IPS-NIHi7 (cell line): ENCODE results near the gene EFCC1.
A peak's percentile ranks its signal among the peaks of the same experiment; 100 is the strongest.

ENCODE experiments used
- DNase-seq: peaks from one replicate; pipeline ENCODE4 v3.0.0; 2012; ENCODE audit warnings: mixed read lengths; ENCODE audit errors: extremely low spot score

The EFCC1 gene

DNA sequence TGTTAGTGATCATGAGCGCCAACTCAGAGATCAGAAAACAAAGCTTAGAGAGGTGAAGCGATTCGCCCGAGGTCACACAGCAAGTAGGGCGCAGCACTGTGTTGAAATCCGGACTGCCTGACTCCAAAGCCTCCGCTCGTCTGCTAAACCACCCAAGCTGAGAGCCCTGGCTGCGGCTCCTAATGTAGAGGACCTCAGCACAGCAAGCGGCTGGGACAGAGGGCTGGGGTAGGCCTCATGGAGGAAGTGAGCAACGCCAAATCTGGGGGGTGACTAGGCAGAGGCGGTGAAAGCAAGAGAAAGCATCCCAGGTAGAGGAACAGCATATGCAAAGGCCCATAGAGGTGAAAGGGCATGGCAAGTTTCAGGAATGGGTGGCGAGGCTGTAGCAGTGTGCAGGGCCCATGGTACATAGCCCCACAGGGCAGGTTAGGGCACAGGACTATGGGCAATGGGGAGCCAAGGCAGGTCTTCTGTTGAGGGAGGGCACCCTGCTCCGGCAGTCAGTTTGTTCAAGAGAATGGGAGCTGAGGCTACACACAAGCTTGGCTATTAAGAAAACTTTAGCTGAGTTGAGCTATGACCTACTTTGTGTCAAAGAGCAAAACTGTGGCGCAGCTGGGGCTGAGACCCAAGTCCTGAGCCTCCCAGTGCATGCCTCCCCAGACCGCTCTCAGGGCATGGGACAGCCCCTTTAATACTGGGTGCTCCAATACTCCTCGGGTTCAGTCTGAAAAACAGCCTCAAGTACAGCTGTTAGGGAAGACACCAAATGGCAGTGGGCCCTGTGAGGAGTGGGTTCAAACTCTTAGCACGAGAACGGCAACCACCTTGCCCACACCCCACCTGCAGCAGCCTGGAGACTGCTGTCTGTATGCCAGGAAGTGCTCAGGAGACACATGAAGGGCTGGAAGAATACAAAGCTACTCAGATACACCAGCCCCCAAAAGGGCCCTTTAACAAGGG lies 6.2 kb upstream of the EFCC1 start:
- no peak for DNase-seq

DNA sequence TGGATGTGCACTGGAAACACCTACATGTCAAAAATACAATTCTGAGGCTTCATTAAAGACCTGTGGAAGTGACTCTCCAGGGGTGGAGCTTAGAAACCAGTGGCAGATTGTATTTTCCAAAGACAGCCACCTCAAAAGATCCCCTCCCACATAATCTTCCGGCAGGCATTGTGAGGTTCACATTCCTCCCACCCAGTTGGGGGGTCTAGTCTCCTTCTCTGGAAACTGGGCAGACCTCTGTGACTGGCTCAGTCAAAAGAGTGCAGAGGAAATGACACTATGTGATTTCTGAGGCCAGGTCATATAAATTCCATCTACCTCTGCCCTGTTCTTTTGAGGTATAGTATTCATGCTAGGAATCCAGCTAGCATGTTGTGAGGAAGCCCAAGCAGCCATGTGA lies 5.4 kb upstream of the EFCC1 start:
- DNase-seq, result no peak

DNA sequence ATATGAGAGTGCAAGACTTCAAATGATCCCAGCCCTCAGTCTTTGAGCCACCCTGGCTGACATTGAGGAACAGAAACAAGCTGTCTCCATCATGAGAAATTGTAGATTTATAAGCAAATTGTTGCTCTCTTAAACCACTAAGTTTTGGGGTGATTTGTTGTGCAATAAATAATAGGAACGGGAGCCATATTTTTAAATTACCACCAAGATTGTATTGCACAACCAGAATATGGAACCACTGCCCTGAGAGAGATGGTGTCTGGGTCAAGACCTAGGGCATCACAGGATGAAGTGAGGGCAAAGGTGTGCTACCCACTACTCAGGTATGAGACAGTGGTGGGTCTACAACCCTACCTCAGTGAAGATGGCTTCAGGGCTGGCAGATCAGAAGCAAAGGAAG lies 4.9 kb upstream of the EFCC1 start:
- no peak for DNase-seq

DNA sequence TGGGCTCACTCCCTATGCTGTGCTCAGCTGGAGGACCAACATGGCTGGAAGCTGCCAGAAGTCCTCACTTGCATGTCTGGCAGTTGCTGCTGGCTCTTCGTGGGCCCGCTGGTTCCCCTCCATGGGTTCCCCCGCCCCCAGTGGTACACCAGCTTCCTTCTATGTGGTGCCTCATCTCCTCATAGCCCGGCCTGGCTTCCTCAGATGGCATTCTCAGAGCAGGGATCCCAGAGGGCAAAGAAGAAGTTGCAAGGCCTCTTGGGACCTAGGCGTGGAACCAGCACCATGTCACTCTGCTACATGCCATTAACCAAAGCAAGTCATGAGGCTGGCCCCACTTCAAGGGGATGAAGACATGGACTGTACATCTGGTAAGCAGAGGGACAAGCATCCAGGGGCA lies 4.4 kb upstream of the EFCC1 start:
- DNase-seq, result no peak

DNA sequence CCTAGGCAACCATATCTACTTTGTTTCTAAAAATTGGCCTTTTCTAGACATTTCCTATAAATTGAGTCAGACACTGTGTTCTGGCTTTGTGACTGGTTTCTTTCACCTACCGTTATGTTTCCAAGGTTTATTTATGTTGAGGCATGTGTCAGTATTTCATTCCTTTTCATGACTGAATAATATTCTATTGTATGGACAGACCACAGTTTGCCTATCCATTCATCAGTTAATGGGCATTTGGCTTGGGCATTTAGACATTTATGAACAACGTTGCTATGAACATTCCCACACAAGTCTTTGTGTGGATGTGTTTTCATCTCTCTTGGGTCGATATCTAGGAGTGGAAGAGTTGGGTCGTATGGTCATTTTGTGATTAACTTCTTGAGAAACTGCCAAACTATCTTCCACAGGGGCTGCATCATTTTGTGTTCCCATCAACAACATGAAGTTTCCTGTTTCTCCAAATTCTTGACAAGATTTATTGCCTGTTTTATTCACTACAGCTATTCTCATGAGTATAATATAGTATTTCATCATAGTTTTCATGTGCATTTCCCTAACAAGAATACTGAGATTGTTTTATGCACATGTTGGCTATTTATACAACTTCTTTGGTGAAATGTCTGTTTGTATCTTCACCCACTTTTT lies 3.5 kb upstream of the EFCC1 start:
- no peak for DNase-seq

DNA sequence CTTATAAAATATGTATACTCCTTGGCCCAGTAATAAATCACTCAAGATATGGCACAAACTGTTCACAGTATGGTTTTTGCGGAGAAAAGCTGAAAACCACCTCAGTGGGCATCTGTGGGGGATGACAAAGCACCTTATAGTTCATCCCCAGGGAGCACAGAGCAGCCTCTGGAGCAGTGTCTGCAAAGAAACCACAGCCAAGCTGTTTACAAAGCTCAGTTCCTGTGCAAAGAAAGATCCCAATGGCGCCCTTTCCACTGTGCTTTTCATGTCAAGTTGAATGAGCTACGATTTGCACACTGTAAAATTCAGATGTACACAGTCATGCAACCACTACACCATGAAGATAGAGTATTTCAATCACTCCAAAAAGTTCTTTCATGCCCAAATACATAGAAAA lies 2.5 kb upstream of the EFCC1 start:
- no peak for DNase-seq

DNA sequence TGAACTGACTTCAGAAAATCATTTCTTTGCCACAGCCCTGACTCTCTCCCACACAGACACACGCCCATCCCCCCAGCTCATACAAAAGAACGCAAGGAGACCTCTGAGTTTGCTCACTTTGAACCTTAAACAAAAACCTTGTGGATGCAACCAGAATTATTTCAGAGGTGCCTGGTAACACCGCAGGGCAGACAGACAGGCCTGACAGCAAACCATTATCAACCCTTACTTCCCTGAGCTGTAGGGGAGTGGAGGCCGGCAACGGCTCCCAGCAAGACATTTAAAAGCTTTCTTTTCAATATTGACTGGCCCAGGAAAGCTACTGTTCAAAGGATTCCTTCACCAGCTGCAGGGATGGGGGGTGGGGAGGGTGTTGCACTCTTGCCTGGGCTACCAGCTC lies 2.0 kb upstream of the EFCC1 start:
- no peak for DNase-seq

DNA sequence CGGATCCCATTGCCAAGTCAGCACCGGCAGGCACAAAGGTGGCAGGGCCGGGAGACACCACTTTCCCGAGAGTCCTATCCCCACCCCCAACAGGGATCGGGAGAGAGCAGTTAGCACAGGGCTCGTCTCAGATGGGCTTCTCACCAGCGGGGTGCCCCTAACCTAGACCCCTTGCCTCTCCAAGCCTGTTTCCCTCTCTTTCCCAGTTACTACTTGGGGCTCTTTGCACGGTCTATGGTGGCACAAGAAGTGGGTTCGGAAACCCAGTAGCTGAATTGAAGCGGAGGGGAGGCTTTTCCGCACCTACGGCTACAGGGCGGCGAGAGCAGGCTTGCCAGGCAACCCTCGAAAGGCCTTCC lies 383 bp upstream of the EFCC1 start:
- DNase-seq, result peak; percentile 36

DNA sequence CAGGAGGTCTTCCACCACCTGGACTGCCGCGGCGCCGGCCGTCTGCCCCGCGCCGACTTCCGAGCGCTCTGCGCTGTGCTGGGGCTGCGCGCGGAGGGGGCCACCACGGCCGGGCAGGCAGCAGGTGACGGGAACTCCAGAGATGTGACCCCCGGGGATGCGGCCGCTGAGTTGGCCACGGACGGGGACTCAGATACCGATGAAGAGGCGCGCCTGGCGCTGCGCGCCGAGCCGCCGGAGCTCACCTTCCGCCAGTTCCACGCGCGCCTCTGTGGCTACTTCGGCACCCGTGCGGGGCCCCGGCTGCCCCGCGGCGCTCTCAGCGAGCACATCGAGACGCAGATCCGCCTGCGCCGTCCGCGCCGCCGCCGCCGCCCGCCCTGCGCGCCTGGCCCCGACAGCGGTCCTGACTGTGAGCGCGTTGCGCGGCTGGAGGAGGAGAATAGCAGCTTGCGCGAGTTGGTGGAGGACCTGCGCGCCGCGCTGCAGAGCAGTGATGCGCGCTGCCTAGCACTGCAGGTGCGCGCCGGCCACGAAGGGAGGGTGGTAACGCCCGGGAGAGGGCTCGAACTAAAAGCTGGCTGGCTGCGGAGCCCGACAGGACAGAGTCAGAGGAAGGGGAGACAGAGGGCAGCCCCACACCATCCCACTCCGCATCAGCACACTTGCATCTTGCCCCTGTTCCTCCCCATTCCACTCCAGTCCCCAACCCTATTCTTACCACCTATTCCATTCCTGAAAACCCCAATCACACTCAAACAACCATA lies 885 bp downstream of the EFCC1 start:
- peak; percentile 42 for DNase-seq

DNA sequence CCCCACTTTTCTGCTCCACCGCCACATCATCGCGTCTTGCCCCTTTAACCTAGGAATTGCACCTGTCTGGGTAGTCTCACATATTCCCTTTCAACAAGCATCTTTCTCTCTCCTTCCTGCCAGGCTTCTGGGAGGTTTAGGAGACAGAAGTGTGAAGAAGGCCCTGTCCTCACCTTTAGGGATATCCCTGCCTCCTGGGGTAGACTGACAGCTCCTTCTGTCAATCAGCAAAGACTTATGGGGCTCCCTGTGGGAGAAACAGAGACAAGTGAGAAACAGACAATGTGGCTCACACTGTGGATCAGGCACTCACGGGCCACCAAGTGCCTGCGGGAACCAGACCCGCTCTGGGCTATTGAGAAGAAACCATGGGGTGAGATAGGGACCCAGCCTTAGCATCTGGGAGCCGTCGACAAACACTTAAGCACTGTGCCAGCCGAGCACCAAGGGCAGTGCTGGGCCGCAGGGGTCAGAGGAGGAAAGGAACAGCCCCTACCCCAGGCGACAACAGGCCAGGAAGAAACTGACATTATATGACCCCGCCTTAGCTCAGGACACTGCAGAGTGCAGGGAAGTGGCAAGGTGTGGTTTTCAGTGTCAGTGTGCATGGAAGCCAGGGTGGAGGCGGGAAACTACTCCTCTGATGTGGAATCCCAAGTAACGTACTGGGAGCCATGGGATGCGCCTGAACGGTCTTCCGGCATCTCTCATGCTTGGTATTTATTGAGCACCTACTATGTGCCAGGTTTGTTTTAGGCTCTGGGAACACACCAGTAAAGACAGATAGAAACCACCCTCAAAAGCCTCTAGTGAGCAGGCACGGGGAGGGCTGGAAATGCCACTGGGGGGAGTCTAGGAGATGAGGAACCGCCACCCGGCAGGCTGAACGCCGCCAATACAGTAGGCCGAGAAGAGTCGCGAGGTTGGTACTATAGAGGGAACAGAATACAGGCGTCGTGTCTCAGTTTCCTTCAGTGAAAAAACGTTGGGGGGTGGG lies 1.8 kb downstream of the EFCC1 start:
- no peak for DNase-seq

DNA sequence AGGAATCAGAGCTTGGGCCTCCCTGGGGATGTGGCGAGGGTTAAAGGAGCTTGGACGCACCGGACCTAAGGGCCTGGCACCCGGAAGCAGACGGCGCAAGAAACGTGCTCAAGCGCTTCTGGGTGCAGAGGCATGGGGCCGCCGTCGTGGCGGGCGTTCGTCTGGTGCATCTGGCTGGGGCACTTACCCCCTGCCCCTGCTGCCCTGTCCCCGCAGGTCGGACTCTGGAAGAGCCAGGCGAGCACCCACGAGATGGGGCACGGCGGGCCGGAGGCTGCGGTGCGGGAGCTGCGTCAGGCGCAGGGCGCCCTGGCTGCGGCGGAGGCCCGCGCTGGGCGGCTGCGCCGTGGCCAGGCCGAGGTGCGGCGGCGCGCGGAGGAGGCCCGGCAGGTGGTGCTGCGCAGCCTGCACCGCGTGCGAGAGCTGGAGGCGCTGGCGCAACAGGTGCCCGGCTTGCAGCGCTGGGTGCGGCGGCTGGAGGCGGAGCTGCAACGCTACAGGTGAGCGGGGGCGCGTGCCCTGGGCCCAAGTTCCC lies 2.5 kb downstream of the EFCC1 start:
- no peak for DNase-seq

DNA sequence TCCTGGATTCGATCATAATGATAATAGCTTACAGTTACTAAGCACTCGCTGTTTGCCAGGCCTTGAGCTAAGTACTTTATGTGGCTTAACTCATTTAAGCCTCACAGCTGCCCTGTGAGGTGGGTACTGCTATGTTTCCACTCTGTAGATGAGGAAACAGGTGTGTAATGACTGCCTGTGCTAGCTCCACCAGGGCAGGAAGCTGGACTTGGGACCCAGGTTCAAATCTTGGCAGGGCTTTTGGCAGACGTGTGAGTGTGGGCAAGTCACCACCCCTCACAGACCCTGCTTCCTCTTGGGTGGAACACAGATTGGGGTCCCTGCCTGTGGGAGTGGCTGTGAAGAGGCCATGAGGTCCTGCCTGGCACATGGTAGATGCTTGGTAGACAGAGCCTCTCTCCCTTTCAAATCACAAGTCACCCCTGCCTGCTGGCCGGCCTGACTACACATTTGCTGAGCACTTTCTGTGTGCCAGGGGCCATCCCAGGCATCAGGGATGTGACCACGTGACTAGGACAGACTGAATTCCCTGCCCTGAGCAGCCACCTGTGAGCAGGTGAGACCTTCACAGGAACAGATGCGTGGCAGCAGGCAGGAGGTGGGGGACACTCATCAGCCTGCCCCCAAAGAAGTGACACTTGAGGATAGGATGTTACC lies 3.7 kb downstream of the EFCC1 start:
- no peak for DNase-seq

DNA sequence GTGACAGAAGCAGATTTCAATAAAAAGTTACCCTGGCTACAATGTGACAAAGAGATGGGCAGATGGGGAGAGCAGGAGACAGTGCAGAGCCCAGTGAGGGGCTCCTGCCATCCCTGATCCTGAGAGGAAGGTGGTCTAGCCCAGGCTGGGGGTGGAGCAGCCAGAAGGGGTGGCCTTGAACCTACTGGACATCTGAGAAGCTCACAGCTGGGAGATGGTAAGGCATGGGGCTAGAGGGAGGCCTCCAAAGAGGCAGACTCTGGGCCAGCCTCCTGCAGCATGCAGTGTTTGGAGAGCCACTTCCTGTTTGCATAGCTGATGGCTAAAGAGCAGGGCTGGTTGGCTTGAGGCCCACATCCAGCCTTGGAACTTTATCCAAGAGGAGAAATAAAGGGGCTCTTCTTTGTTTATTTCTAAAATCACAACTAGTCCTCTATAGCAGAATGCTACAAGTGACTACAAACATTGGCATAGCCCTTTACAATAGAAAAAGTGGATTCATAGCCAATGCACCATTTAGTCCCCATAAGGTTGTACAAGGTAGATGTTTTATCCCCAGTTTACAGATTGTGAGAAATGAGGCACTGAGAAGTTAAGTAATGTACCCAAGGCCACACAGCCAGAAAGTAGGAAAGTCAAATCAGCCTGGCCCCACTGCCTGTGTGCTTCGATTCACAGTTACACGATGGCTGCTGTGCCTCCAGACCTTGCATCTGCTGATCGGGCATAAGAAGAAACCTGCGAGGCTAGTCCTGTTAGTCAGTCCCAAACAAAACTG lies 4.6 kb downstream of the EFCC1 start:
- no peak for DNase-seq

DNA sequence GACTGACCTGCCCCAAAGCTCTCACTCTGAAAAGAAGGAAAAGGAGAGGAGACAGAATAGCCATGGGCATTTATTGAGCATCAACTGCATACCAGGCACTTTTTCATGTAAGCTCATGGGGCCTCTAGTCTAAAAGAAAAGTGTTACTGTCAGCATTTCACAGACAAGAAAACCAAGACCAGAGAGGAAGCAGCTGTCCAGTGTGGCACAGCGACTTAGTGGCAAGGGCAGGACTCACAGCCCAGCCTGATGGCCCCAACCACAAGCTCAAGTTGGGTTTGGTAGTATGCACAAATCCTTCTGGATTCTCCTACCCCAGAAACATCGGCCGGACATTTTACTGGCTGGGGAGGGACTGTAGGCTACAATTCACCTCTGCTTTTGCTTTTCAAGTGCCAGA lies 5.8 kb downstream of the EFCC1 start:
- no peak for DNase-seq

DNA sequence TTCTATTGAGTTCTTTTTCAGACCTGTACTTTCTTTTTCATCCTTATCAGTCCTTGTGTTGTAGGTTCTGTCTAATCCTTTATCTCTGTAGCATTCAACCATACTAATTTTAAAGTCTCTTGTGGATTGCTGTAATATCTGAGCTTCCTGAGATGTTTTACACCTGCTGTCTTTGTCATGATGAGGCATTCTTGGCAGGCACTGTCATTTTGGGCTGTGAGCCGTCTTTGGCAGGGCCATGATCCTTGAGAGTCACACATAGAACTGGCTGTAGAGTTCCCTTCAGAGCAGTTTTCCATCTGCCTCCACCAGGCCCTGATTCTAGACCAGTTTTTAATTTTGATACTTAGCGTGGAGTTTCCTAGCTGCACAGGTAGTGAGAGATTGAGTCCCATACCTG lies 6.7 kb downstream of the EFCC1 start:
- no peak for DNase-seq

DNA sequence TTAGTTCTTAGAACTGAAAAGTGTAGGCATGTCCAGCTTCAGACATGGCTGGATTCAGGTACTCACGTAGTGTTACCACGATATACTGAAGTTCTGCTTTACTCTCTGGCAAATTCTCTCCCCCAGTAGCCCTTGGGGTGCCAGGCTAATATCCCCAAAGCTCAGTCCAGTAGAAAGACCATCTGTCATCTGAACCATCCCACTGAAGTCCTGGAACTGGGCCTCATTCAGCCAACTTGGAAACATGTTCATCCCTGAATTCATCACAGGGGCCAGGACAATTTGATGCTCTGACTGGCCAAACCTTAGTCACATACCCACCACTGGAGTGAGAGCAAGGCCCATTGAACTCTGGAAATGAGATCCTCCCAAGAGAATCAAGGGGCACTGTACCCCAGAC lies 8.2 kb downstream of the EFCC1 start:
- no peak for DNase-seq

DNA sequence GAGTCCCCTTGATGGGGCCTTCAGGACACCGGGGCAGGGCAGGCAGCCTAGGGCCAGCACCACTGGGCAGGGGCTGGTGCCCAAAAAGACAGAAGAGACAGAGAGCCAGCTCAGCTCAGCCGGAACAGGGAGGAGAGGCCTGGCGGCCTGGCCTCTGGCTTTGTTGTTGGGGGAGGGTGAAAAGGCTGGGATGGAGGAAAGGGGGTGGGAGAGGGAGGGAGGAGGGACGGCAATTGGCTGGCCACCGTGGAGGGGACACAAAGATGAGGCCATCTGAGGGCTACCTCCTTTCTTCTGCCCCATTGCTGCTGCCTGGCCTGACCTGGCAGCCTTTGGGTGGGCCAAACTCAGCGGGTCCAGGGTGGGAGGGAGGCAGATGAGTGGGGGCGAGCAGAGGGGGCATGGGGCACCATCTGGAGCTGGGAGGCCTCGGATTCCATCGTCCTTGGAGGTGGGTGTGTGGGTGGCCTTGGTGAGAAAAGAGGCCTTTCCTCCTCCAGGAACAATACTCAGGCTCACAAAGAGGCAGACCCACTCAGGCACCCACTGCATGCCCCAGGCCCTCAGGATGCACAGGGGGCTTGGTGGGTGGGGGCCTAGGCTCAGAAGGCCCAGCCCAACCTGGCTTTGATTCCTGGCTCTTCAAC lies 9.3 kb downstream of the EFCC1 start:
- no peak for DNase-seq

DNA sequence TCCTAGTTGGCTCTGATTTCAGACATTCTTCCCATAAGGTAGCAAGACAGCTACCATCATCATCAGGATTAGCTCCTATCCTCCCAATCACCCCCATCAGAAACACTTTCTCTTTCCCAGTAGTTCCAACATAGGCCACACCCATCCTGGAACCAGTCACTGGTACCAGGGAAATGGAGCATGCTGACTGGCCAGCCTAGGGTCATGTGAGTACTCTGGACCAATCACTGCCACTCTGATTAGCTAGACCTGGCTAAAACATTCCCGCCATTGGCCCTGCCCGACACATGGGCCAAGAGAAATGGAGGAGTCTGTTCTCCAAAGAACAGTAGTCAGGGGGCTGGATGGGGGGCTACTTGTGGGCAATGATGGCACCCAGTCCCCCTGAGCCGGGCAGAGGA lies 12.4 kb downstream of the EFCC1 start:
- no peak for DNase-seq

DNA sequence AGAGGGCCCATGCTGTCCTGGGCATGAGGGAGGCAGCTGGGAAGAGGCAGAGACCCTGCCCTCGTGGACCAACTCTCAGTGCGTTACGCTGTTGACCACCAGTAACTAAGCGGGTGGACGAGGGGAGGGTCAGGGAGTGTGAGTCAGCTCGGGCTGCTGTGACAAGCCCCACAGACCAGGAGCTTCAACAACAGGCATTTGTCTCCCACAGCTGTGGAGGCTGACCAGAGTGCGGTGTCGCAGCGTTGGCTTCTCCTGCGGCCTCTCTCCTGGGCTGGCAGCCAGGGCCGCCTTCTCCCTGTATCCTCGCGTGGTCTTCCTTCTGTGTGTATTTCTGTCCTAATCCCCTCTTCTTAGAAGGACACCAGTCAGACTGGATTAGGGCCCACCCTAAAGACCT lies 13.0 kb downstream of the EFCC1 start:
- no peak for DNase-seq
